Frontal cortex (tissue), 4 donors: ENCODE data around the gene SBK2. TPM values are rescaled to one million over a fixed set of nuclear protein-coding genes. Genes with fewer than 3 reads are reported as not detected.

ENCODE experiments used
- DNase-seq, 2 donors: peaks; one replicate each; pipeline ENCODE4 v3.0.0; 2012; ENCODE audit warnings: low spot score in 2 of 2
- FAIRE-seq: peaks from 2 replicates; lab custom pipeline; 2012; peaks lifted over from hg19 to GRCh38; lab: Jason Lieb, UNC
- total RNA-seq: library from RNA; depleted of rRNA; stranded (reverse); fragments of >200 nt; gene quantifications from one replicate; pipeline ENCODE4 v1.2.3, GENCODE V29; 2014
- donor health status: control.
- donor health status: control.
- donor health status: control.

Gene SBK2
- total RNA-seq, 1 donor from 2014 or later, result 0.41 TPM

- DNase-seq (no peak), FAIRE-seq (no peak)
These were observed 57.3 kb downstream of the SBK2 start for GRCh38 chr19:55479451-55480230.

GRCh38 chr19:55479045-55479444 lies 57.9 kb downstream of the SBK2 start:
- FAIRE-seq (no peak), DNase-seq (no peak)

Other genes starting within 250 kb of the SBK2 start
- not detected for gene TMEM150B, start 211.8 kb downstream of the SBK2 start, total RNA-seq
- 5.7 TPM for gene KMT5C, start 197.3 kb downstream of the SBK2 start, total RNA-seq
- under 0.01 TPM for gene COX6B2, start 182.4 kb downstream of the SBK2 start, total RNA-seq
- gene GARIN5B, start 173.9 kb downstream of the SBK2 start, total RNA-seq, result not detected
- gene IL11, start 166.7 kb downstream of the SBK2 start, total RNA-seq, result 0.41 TPM
- not detected for gene TMEM190, start 160.3 kb downstream of the SBK2 start, total RNA-seq
- gene TMEM238, start 152.8 kb downstream of the SBK2 start, total RNA-seq, result 0.41 TPM
- 112 TPM for gene RPL28, start 151.2 kb downstream of the SBK2 start, total RNA-seq
- 28.9 TPM for gene UBE2S, start 129.3 kb downstream of the SBK2 start, total RNA-seq
- gene SHISA7, start 93.8 kb downstream of the SBK2 start, total RNA-seq, result 4.5 TPM
- 12.2 TPM for gene ISOC2, start 75.5 kb downstream of the SBK2 start, total RNA-seq
- gene C19orf85, start 72.4 kb downstream of the SBK2 start, total RNA-seq, result not detected
- gene ZNF628, start 60.5 kb downstream of the SBK2 start, total RNA-seq, result 0.41 TPM
- gene NAT14, start 51.9 kb downstream of the SBK2 start, total RNA-seq, result 18.8 TPM
- under 0.01 TPM for gene SSC5D, start 48.7 kb downstream of the SBK2 start, total RNA-seq
- not detected for gene SBK3, start 8.4 kb upstream of the SBK2 start, total RNA-seq
- gene ZNF579, start 43.7 kb upstream of the SBK2 start, total RNA-seq, result 3.7 TPM
- gene FIZ1, start 62.4 kb upstream of the SBK2 start, total RNA-seq, result 3.3 TPM
- gene ZNF524, start 63.2 kb upstream of the SBK2 start, total RNA-seq, result 2.9 TPM
- 1.2 TPM for gene ZNF865, start 68.5 kb upstream of the SBK2 start, total RNA-seq
- gene ZNF784, start 87.4 kb upstream of the SBK2 start, total RNA-seq, result 4.5 TPM
- 2.4 TPM for gene ZNF580, start 103.9 kb upstream of the SBK2 start, total RNA-seq
- 6.5 TPM for gene ZNF581, start 106.5 kb upstream of the SBK2 start, total RNA-seq
- gene CCDC106, start 111.1 kb upstream of the SBK2 start, total RNA-seq, result 9.4 TPM
- 70.1 TPM for gene U2AF2, start 117.9 kb upstream of the SBK2 start, total RNA-seq
- gene EPN1, start 138.1 kb upstream of the SBK2 start, total RNA-seq, result 16.7 TPM
- gene NLRP9, start 201.3 kb upstream of the SBK2 start, total RNA-seq, result not detected
- not detected for gene RFPL4A, start 222.0 kb upstream of the SBK2 start, total RNA-seq
- gene RFPL4AL1, start 232.0 kb upstream of the SBK2 start, total RNA-seq, result not detected